Epithelial cell of esophagus (primary cell): Measurements from ENCODE around the gene CARNS1.

Source experiments
- DNase-seq: peaks from one replicate; pipeline ENCODE4 v3.0.0; 2010; ENCODE audit warnings: low read depth
- H3K4me3 ChIP-seq: 2 replicates; pipeline ENCODE4 v1.5.1; 2011; ENCODE audit warnings: mild to moderate bottlenecking, low read length, control low read depth
- TF ChIP-seq, protein P1 (sequence below): IDR thresholded peaks from 2 replicates; pipeline ENCODE4 v1.5.1; 2011; ENCODE audit warnings: low read depth, mild to moderate bottlenecking, low read length, control low read depth, inconsistent platforms; ENCODE audit not compliant: insufficient read depth; ENCODE audit errors: missing control alignments

CARNS1 gene

DNA sequence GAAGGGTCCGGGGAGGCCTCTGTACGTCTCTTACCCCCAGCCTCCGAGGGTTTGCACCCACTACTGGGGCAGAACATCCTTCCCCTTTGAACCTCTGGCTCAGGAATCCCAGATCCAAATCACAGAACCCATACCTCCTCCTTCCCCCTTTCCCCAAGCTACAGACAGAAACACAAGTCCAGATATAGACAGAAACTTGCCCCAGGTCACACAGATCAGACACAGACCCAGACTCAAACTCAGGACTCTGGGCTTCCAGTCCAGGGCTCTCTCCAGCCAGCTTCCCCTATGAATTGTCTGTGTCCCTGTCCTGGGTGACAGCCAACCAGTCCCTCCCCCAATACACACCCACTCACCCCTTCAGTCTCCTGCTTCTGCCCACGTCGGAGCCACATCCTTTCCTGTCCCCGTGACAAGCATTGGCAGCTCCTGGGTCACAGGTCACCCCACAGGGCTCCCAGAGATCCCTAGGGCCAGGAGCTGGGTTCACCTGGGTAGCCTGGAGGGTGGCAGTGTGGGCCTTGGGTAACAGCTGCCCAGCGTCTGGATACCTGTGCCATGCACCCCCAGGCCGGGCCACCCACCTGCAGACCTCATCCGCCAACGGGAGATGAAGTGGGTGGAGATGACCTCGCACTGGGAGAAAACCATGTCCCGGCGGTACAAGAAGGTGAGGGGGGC lies 10.8 kb upstream of the CARNS1 start:
- TF ChIP-seq, protein P1, sequence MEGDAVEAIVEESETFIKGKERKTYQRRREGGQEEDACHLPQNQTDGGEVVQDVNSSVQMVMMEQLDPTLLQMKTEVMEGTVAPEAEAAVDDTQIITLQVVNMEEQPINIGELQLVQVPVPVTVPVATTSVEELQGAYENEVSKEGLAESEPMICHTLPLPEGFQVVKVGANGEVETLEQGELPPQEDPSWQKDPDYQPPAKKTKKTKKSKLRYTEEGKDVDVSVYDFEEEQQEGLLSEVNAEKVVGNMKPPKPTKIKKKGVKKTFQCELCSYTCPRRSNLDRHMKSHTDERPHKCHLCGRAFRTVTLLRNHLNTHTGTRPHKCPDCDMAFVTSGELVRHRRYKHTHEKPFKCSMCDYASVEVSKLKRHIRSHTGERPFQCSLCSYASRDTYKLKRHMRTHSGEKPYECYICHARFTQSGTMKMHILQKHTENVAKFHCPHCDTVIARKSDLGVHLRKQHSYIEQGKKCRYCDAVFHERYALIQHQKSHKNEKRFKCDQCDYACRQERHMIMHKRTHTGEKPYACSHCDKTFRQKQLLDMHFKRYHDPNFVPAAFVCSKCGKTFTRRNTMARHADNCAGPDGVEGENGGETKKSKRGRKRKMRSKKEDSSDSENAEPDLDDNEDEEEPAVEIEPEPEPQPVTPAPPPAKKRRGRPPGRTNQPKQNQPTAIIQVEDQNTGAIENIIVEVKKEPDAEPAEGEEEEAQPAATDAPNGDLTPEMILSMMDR, result no peak
- DNase-seq, result no peak
- no peak overlapping the region for H3K4me3 ChIP-seq

DNA sequence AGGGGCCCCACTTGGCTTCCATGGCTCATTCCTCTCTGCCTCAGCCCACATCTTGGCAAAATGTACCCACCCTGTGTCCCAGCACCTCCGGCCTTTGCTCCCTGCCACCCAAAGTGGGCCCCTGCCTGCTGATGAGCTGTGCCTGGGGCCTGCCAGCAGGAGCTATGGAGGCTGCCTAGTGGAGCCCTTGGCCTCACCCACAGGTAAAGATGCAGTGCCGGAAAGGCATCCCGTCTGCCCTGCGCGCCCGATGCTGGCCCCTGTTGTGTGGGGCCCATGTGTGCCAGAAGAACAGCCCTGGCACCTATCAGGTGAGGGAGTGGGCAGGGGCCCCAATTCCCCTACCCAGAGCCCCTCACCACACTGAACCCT lies 10.3 kb upstream of the CARNS1 start:
- TF ChIP-seq, protein P1, result no peak
- DNase-seq, result no peak
- no peak overlapping the region for H3K4me3 ChIP-seq

DNA sequence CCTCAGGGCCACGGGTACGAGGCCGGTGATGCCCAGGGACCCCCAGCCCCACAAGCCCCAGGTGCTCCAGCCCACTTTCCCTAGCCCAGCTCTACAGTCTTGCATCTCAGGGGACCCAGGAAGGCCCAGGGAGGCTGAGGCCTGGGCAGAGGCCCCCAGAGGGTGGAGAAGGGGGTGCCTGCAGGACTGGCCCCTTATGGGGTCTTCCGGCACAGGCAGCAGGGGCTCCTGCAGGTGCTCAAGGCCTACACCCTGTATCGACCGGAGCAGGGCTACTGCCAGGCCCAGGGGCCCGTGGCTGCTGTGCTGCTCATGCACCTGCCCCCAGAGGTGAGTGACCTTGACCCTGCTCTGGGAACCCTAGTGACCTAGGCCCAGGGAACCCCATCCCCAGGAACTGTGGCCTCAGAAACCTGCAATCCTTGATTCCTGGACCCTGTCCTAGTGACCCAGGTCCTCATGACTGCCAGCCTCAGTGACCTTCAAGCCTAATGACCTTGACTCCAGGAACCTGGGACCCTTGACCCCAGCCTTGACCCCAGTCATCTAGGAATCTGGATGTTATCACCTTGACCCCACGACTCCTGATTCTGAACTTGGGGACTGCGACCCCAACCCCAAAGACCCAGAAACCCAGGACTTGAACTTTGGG lies 9.7 kb upstream of the CARNS1 start:
- no peak overlapping the region for H3K4me3 ChIP-seq
- TF ChIP-seq, protein P1, result no peak
- DNase-seq, result no peak

DNA sequence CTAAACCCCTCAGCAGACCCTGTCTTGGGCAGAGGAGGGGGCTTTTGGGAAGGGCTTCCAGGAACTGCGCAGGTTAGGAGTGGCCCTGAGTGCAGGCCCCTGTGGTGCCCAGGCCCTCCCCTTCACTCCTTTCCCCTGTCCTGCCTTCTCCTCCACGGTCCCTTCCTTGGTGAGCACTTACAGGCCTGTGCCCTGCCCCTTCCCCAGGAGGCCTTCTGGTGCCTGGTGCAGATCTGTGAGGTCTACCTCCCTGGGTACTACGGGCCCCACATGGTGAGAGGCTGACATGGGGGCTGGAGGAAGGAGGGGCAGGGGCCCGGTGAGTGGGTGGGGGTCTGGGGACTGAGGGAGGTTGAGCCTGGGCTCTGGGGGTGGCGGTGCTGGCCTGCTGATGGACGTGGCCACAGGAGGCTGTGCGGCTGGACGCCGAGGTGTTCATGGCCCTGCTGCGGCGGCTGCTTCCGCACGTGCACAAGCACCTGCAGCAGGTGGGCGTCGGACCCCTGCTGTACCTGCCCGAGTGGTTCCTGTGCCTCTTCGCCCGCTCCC lies 9.0 kb upstream of the CARNS1 start:
- TF ChIP-seq, protein P1, result no peak
- no peak overlapping the region for H3K4me3 ChIP-seq

DNA sequence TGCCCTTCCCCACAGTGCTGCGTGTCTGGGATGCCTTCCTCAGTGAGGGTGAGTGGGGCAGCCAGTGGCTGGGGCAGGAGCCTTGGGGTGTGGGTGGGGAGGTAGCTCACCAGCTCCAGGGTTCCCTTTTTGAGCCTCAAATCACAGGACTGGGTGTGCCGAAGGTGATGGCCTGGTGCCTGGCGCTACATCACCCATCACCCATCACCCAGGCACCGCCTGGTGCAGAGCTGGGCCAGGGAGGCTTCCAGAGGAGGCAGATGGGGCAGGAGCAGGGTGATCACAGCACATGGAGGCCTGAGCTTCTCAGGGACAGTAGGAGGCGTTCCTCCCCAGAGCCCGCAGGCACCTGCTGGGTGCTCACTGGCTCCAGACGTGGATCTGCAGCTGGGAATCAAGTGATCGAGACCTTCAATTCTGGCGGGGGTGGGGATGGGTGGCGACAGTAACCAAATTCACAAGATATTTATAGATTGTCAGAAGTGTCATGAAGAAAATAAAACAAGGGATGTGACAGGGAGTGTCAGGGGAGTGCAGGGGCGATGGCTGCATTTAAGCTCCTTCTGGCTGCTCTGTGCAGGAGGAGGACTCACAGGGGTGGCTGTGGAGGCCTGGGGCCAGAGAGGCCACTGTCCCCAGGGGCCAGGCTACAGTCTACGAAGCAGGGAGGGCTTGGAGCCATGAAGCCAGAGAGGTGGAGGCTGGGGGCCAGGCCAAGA lies 8.3 kb upstream of the CARNS1 start:
- no peak overlapping the region for H3K4me3 ChIP-seq
- DNase-seq, result no peak
- TF ChIP-seq, protein P1, result peak; percentile 17

More for the DNA sequence above, 9.0 kb upstream of the CARNS1 start:
- no peak for DNase-seq

DNA sequence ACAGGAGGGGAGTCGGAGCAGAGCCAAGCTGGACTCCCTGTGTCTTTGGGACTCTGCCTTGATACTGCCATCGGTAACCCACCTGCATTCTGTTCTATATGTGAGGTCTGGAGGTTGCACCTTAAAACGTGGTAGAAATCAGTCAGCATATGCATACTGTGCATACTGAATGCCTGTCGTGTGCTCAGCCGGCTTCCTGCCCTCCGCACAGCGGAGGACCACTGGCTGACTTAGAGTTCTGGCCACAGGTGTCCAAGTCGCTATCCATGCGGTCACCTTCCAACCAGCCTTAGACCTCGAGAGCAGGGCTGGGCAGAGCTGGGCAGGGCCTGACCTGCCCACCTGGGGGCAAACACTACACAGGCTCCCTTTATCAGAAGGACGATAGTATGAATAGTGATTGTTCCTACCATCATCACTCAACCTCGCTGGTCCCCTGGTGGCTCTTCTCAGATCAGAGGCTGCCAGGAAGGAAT lies 7.8 kb upstream of the CARNS1 start:
- TF ChIP-seq, protein P1, result no peak

More for the DNA sequence above, 7.8 kb upstream of the CARNS1 start:
- DNase-seq, result no peak
- no peak overlapping the region for H3K4me3 ChIP-seq
